ENCODE data around the gene C9orf50.

DNA sequence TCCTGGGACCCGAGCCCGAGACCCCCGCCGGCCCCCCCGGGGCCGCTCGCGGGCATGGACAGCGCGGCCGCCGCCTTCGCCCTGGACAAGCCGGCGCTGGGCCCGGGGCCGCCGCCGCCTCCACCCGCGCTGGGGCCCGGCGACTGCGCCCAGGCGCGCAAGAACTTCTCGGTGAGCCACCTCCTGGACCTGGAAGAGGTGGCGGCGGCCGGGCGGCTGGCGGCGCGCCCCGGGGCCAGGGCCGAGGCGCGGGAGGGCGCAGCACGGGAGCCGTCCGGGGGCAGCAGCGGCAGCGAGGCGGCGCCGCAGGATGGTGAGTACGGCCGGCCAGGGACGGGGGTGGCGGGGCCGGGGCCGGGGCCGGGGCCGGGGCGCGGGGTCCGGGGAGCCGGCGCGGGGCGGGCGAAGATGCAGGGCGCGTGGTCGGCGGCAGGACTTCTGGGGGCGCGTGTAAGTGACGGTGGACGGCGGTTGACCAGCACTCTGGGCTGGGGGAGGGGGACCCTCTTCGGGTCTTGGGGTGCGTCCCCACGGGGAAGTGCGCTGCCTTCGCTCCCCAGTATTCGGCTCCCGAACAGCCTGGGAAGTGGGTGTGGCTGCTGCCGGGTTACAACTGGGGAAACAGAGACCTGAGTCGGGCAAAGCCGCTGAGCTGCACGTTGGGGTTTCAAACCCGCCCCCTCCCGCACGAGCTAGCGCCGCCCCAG, 45.1 kb upstream of the C9orf50 start:
- no peak for TF ChIP-seq POLR2A (IDR thresholded peaks at IDR 0.05)
- TF ChIP-seq, protein P1, sequence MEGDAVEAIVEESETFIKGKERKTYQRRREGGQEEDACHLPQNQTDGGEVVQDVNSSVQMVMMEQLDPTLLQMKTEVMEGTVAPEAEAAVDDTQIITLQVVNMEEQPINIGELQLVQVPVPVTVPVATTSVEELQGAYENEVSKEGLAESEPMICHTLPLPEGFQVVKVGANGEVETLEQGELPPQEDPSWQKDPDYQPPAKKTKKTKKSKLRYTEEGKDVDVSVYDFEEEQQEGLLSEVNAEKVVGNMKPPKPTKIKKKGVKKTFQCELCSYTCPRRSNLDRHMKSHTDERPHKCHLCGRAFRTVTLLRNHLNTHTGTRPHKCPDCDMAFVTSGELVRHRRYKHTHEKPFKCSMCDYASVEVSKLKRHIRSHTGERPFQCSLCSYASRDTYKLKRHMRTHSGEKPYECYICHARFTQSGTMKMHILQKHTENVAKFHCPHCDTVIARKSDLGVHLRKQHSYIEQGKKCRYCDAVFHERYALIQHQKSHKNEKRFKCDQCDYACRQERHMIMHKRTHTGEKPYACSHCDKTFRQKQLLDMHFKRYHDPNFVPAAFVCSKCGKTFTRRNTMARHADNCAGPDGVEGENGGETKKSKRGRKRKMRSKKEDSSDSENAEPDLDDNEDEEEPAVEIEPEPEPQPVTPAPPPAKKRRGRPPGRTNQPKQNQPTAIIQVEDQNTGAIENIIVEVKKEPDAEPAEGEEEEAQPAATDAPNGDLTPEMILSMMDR (IDR thresholded peaks at IDR 0.05) = no peak

Measured in heart left ventricle (tissue), 13 donors.